ENCODE data around the gene CENPP.

- TF ChIP-seq ZBTB21 (CRISPR knock-in tag; IDR thresholded peaks at IDR 0.05; ENCODE audit: borderline replicate concordance): no peak
- TF ChIP-seq NFE2L1 (CRISPR knock-in tag; IDR thresholded peaks at IDR 0.05): no peak
- TF ChIP-seq JUN (CRISPR knock-in tag; IDR thresholded peaks at IDR 0.05): no peak
- TF ChIP-seq ELF4 (CRISPR knock-in tag; IDR thresholded peaks at IDR 0.05; ENCODE audit: low read depth): no peak
- no peak for TF ChIP-seq GABPB1 (CRISPR knock-in tag; IDR thresholded peaks at IDR 0.05)
- no peak for TF ChIP-seq SMAD4 (CRISPR knock-in tag; IDR thresholded peaks at IDR 0.05)
- no peak for TF ChIP-seq ZNF232 (CRISPR knock-in tag; IDR thresholded peaks at IDR 0.05)
- TF ChIP-seq, protein P1, sequence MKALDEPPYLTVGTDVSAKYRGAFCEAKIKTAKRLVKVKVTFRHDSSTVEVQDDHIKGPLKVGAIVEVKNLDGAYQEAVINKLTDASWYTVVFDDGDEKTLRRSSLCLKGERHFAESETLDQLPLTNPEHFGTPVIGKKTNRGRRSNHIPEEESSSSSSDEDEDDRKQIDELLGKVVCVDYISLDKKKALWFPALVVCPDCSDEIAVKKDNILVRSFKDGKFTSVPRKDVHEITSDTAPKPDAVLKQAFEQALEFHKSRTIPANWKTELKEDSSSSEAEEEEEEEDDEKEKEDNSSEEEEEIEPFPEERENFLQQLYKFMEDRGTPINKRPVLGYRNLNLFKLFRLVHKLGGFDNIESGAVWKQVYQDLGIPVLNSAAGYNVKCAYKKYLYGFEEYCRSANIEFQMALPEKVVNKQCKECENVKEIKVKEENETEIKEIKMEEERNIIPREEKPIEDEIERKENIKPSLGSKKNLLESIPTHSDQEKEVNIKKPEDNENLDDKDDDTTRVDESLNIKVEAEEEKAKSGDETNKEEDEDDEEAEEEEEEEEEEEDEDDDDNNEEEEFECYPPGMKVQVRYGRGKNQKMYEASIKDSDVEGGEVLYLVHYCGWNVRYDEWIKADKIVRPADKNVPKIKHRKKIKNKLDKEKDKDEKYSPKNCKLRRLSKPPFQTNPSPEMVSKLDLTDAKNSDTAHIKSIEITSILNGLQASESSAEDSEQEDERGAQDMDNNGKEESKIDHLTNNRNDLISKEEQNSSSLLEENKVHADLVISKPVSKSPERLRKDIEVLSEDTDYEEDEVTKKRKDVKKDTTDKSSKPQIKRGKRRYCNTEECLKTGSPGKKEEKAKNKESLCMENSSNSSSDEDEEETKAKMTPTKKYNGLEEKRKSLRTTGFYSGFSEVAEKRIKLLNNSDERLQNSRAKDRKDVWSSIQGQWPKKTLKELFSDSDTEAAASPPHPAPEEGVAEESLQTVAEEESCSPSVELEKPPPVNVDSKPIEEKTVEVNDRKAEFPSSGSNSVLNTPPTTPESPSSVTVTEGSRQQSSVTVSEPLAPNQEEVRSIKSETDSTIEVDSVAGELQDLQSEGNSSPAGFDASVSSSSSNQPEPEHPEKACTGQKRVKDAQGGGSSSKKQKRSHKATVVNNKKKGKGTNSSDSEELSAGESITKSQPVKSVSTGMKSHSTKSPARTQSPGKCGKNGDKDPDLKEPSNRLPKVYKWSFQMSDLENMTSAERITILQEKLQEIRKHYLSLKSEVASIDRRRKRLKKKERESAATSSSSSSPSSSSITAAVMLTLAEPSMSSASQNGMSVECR (CRISPR knock-in tag; IDR thresholded peaks at IDR 0.05; ENCODE audit: borderline replicate concordance): no peak
- TF ChIP-seq ESRRA (CRISPR knock-in tag; IDR thresholded peaks at IDR 0.05; ENCODE audit: borderline replicate concordance): no peak
- TF ChIP-seq, protein P2, sequence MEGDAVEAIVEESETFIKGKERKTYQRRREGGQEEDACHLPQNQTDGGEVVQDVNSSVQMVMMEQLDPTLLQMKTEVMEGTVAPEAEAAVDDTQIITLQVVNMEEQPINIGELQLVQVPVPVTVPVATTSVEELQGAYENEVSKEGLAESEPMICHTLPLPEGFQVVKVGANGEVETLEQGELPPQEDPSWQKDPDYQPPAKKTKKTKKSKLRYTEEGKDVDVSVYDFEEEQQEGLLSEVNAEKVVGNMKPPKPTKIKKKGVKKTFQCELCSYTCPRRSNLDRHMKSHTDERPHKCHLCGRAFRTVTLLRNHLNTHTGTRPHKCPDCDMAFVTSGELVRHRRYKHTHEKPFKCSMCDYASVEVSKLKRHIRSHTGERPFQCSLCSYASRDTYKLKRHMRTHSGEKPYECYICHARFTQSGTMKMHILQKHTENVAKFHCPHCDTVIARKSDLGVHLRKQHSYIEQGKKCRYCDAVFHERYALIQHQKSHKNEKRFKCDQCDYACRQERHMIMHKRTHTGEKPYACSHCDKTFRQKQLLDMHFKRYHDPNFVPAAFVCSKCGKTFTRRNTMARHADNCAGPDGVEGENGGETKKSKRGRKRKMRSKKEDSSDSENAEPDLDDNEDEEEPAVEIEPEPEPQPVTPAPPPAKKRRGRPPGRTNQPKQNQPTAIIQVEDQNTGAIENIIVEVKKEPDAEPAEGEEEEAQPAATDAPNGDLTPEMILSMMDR (IDR thresholded peaks at IDR 0.05): no peak
- TF ChIP-seq SMAD3 (CRISPR knock-in tag; IDR thresholded peaks at IDR 0.05; ENCODE audit: borderline replicate concordance): no peak
- TF ChIP-seq, protein P3, sequence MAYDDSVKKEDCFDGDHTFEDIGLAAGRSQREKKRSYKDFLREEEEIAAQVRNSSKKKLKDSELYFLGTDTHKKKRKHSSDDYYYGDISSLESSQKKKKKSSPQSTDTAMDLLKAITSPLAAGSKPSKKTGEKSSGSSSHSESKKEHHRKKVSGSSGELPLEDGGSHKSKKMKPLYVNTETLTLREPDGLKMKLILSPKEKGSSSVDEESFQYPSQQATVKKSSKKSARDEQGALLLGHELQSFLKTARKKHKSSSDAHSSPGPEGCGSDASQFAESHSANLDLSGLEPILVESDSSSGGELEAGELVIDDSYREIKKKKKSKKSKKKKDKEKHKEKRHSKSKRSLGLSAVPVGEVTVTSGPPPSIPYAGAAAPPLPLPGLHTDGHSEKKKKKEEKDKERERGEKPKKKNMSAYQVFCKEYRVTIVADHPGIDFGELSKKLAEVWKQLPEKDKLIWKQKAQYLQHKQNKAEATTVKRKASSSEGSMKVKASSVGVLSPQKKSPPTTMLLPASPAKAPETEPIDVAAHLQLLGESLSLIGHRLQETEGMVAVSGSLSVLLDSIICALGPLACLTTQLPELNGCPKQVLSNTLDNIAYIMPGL (CRISPR knock-in tag; IDR thresholded peaks at IDR 0.05): no peak
- TF ChIP-seq ATF1 (CRISPR knock-in tag; IDR thresholded peaks at IDR 0.05): no peak
Observed at GRCh38 chr9:92641092-92641809, 315.5 kb downstream of the CENPP start.
